GM19452 (cell line): ENCODE results near the gene NPRL2.

Experiments
- ATAC-seq: cut with Tn5 transposase; IDR thresholded peaks from one replicate; pipeline ENCODE4 v1.9.1; 2021; ENCODE audit not compliant: unreplicated experiment

NPRL2 gene

DNA sequence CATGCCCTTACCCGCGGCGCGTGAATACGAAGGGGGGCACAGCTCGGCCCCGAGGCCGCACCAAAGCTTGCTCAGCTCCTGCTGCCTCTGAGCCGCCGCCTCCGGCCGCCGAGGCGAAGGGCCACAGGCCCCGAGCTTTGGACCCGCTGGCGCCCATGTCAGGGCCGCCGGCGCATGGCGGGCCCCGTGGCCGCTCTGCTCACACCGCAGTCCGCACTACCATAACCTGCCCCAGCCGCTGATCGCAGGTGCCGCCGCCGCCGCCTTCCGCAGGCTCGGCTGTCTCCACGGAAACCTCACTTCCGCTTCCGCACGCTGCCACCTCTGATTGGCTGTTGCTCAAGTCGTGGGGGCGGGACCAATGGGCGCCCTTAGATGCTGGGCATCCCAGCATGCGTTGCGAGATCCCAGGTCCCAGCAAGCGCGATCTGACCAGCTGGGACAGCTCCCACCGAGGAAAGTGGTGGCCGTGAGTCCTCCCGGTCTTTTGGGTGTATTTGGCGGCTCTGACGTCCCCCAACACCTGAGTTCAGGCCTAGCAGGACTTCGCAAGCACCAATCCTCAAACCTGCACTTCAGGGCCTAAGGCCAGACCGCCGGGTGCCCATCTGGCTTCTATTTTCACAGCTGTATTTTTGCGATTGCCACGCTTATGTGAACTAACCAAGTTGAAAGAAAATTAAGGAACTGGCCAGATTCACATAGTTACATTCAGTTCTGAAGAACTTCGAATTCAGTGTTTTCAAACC, 22.5 kb downstream of the NPRL2 start, which contains the start of gene TUSC2:
TSS of gene TUSC2 (minus strand) at position 281 of the 749 bp plus-strand sequence. CDS start at position 157, 124 bp downstream.
- peak; percentile 86 for ATAC-seq

DNA sequence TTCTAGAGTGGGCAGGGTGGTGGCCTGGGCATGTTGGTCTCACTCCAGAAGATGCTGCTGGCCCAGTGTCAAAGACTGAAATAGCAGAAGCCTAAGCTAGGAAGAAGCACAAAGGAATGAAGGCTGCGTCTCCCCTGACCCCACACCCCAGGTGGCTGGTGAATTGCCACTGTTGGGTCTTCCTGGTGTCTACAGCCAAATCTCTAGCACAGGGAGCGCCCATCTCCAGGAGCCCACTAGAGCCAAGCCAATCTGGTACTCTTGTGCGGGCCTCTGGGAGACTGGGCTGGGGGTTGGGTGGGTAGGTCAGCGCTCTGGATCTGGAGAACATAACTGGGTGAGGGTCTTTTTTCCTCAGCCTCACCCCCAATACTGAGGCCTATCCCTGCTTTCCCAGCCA, 23.4 kb downstream of the NPRL2 start:
- ATAC-seq: no peak

DNA sequence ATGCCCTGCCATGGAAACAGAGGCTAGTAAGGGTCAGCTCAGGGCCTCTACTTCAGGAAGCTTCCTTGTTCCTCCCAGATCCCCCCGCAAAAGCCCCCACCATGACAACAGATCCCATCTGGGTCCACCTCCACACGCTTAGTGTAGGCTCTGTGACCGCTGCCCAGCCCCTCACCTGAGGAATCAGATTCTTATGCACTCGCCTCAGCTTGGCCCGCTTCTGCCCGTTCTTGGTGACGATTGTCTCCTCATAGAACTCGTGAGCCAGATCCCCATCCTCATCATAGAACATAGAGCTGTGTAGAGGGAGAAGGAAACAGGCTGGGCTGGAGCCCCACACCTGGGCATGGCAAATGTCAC, 24.4 kb downstream of the NPRL2 start:
- ATAC-seq: no peak

DNA sequence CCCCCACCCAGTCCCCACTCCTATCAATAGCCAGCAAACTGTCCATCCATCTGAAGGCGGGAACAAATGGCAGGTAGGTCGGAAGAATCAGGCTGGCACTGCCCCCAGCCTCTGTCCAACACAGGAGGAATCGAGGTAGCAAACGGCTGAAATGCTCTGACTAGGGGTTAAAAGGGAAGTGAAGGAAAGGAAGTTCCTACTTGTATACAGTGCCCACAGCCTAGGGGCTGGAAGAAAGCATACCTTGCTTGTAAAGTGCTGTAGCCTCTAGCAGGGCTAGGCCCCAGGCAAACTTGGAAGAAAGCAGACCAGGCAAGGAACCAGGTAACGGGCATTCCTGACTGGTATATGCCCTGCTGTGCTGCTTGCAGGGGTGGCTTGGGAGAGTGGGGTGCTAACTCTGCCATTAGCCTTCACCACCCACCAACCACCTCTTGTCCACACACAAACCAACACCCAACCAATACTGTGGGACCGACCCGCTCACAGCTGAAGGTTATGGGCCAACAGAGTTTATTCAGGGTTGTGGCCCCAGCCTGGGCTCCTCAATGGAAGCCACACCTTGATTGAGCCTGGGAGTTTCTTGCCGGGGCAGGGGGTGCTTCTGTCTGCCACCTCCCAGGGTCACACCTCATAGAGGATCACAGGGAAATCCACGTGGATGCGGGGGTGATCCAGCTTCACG, 24.9 kb downstream of the NPRL2 start:
- ATAC-seq: no peak

DNA sequence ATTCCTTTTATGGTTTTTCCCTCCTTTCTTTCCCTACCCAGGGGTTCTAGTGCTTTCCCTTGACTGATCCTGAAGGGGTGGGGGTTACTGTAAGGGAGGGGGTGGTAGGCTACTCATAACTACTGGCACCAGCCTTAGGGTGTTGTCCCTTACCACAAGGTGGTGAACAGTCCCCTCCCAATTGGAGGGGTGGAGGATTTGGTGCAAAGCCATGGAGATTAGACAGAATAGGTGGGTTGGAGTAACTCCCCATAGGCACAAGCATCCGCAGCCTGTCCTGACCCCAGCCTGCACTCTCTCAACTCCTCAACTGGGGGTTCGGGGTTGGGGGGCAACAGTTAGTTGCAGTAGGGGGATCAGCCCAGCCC, 25.5 kb downstream of the NPRL2 start:
- ATAC-seq: no peak

DNA sequence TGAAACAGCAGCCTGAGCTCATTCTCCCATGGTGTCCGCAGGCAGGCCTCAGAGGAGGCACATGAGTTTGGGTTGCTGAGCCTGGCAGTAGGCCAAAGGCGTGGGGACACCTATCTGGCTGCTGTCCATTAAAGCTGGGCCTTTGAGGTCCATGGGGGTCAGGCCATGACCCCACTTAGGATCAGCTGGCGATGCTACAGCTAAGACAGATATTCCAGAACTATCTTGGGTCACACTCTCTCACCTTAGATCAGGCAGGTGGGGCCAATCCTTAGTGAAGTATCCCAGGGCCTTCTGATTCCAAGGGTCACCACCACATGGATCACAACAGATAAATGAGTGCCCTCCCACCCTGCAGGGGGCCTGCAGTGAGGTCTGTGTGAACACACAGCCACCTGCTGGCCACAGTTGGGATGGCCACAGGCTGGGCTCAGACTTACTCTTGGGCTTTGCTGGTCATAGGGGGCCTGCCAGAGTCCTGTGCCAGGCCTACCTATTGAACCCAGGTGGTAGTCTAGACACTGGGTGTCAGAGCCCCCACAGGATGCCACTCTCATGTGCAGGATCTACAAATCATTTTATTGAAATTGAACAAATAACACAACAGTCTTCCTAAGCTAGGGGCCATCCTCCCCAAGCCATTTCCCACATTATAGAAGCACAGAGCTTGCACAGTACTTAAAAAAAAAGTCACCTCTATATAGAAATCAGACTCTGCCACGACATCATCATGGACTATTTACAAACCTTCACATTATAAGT, 26.0 kb downstream of the NPRL2 start:
- ATAC-seq: no peak

DNA sequence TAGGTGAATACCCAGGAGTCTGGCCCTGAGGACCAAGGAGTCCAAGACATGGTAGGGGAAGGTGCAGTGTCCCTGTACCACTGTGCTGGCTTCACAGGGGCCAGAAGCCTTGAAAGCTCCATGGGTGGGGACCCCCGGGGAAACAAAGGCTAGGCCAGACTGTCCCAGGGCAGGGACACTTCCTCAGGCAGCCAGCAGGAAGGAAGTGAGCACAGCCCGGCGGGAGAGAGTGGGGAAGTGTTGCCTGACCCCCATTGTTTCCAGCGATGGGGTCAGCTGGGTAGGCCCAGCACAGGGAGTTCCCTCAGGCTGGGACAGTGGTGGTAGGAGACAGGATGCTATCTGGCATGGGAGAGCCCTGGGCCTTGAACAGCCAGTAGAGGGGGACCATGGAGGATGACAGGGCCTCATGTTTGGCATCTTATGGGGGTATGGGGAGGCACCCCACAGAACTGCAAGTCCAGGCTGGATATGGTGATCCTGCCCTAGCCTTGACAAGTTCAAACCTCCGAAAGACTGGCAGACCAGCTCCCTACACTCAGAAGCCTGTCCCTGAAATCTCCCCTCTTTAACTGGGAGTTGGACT, 26.9 kb downstream of the NPRL2 start:
- ATAC-seq: no peak

DNA sequence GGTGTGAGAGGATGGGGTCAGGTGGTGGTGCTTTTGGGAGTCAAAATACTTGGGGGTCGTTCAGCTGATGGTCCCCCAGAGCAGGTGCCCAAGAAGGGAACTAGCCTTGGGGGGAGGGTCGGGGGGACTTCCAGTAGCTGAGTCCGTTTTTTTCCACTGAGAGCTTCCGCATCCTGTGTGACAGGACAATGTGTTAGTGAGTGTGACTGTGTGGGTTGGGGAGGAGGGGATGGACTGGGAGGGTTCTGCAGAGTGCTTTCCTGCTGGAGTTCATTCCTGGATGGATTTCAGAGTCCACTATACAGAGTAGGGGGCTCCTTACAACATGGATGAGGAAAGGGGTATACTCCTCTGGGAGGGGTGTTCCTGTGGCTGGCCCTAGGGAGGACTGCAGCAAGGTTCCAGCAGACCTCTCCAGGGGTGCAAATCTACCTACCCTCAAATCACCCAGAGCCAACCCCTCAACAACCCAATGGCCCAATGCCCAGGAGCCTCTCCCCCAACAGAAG, 27.4 kb downstream of the NPRL2 start:
- ATAC-seq: no peak

DNA sequence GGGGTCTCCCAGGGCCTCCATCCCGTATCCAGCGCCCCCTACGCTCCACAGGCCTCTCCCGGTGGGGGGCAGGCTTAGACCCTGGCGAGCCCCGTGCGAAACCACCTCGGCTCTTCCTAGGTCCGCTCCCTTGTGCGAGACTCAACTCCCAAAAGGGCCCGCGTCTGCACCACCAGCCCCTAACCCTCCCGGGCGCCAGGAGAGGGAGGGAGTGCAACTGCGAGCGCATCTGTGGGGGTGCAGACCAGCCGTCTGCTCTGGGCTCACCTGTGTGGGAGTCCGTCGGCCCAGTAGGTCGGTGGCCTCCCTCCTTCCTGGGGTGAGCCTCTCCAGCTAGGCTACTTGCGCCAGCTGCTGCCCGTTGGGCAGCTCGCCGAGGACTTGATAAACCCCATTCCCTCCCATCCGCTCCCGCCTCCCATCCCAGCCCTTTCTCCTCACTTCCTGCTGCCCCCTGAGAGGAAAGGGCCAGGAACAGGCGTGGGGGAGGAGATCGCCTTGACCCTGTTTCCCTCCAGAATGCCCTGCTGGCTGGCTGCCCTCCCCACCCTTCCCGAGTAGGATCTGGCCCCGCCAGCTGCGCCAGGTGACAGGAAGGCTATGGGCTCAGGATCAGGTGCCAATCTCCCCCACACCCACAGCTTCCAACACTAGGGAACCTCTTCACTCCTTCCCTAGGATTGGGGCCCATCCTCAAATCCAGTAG, 28.0 kb downstream of the NPRL2 start, which contains the start of gene HYAL2:
TSS of gene HYAL2 (minus strand) at position 360 of the 706 bp plus-strand sequence. CDS start 2,256 bp downstream, outside the sequence.
- no peak for ATAC-seq

DNA sequence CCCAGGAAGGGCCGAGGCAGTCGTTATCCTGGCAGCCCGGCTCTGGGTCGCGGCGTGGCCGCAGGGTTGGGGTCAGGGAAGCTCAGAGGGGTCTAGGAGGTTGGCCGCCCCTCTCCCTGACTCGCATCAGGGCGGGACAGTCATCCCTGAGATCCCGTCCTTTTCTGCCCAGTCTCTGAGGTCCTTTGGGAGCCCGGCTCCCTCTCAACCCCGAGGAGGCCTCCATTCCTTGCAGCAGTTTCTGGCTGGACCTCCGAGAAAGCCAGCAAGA, 28.5 kb downstream of the NPRL2 start:
- no peak for ATAC-seq

DNA sequence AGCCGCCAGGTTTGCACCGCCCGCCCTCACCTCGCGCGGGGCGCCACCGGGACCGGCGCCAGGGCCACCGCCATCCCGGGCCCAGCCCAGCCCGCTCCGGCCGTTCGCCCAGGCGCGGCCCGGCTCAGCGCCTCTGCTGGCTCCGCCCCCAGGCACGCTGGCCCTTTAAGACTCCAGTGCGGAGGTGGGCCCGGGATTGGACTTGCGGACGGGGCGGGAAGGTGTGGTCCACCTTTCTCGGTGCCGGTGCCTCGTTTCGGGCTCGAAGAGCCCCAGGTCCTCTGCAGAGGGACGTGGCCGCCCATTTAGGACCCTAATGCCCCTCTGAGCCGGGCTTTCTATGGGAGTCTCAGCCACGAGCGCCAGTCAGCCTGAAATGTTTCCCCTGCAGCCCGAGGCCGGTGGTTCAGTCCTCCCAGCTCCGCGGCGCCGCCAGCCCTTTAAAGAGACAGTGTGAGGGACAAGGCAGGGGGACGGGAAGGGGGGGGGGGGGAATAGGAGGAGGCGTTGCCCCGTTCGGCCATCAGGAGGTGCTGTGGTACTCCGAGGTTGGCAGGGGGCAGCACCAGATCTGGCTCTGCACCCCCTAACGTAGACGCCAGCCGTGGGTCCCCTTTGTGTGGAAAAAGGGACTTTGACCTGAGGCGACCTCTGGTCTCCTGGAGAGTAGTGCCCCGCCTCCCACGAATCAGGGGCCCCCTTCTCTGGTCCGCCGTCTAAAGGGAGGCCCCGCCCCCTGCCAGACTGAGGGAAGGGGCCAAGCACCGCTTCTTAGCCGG, 29.1 kb downstream of the NPRL2 start:
- peak; percentile 79 for ATAC-seq

DNA sequence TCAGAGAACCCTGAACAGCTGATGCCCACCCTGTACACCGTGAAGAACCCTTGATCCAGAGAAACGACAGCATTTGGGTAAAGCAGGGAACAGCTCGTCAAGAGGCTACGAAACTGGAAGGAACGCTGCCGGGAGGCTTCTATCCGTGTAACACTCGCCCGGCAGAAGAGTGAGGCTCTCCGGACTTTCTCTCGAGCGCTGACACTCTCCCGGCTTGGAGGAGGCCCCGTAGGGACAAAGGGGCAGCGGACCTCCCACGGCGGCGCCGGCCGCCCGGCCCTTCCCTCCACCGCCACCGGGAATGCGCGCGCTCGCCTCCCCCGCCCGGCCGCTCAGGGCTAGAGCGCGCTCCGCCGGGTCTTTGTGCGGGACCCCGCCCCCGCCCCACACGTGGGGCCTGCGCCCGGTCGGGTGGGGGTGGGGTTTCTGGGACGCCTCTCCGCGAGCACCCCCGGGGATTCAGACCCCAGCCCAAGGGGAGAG, 29.7 kb downstream of the NPRL2 start:
- peak; percentile 48 for ATAC-seq

DNA sequence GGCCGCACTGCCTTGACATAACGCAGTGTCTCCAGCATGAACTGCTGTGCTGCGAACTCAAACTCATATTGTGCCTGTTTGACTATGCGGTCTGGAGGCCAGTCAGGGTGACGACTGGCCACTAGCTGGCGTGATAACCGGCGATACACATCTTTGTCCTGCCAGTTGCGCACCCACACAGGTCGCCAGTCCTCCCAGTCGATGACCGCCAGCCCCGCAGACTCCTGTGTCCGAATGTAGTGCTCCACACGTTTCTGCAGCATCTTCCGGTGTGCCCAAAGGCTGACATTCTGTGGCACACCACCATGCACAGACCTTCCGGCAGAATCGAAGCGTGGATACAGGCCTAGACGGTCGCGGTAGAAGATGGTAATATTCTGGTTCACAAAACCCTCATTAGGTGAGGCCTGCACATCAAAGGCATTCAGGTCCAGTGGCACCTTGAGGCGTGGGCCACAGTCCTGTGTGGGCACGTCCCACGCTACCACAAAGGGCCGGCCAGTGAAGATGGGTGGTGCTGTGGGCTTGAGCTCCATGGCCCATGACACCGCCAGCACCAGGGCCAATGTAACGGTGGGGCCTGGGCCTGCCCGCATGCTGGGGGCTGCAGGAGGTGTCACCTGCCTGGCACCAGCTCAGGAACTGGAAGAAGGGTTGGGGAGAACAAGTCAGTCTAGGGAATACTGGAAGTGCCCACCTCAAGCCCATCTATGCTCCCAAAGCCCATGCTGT, 30.5 kb downstream of the NPRL2 start:
- ATAC-seq: no peak

DNA sequence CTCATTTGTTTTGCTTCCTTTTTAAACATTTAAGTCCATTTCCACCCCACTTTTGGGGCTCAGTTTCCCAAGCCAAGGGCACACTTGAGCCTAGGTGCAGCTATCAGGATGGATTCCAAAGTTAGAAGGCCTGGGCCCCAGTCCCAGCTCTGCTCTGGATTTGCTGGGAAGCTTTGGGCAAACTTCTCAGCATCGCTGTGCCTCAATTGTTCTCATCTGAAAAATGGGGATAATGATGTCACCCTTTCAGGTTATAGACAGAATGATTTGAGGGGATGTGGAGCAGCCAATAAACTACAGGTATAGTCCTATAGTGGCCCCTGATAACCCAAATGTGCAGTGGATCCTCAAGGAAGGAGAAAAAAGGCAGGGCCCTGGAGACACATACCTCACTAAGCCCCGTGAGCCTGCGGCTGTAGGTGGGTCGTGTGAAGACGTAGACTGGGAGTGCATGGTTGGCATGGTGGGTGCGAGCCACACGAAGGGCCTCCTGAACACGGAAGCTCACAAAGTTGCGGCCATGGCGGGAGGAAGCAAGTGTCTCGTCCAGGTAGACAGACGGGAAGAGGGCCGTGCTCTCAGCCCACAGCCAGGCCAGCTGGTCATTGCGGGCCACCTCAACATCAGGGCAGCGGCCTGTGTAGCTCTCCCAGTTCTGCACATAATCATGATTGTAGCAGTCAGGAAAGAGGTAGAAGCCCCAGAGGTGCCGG, 31.2 kb downstream of the NPRL2 start:
- ATAC-seq: no peak

DNA sequence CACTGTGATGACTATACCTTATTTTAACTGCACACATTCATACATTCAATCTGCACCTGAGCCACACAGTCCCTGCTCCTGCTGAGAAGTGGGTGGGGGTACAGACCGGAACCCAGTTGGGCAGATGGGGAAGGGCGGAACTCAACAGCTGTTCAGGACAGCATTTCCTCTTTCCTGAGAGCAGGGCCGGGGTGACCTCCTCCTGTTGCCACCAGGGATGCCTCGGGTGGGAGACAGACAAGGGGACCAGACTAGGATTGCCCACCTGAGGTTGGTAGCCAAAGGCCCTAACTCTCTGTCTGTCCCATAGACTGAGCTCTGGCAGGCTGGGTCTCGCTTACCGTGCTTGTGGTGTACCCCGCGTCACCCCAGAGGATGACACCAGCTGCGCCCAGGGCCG, 32.0 kb downstream of the NPRL2 start:
- ATAC-seq: no peak

DNA sequence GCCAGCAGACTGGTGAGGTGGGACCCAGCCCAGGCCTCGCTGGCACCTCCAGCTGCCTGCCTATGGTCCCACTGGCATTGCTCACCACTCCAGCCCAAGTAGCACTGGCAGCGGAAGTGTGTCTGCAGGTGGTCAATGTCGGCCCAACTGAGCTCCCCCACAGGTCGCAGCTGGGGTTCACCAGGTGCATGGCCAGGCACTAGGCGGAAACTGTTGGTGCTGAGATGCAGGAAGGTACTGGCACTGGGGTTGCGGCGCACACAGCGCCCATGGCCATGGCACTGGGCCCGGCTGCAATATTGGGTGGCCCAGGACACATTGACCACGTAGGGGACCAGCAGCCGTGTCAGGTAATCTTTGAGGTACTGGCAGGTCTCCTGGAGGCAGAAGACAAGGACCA, 32.4 kb downstream of the NPRL2 start:
- ATAC-seq: no peak

DNA sequence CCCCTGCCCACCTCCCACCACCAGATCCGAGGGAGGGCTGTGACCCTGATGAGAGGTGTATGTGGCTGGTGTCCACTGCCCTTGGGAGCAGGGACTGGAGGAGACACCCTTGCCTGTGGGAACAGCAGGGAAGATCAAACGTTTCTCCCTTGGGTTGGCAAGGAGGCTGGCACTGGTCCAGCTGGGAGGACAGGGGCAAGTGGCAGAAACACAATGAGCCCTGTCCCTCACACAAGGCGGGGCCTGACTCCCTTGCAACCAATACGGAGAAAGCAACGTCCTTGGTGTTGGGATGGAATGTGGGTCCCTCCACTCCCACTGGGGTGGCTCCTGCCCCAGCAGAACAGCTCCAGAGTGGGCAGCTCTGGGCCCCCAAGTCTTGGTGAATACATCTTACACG, 33.3 kb downstream of the NPRL2 start:
- ATAC-seq: no peak

DNA sequence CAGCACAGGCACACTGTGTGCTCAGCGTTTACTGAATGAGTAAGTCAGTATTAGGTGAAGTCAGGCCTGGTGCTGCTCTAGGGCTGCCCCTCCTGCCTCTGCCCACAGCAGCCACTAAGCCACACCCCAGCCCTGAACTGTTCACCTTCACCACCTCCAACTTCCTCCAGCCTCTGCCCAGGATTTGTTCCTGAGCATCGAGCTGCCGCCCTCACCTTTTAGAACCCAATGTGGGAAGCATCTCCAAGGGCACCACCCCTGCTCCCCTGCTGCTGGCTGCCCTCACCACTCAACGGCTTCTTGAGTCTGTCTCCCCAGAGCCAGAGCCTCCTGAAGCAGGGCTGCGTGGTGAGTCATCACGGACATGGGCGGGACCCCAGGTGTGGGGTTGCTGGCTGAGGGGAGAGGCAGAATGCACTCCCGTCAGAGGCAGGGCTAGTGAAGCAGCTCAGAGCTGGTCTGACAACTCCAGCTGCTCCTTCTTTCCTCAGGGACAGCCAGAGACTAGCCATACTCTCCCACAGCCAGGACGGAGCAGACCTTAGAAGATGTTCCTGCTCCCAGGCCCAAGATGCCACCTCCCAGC, 33.8 kb downstream of the NPRL2 start:
- ATAC-seq: no peak
